Smooth muscle cell of the brain vasculature (primary cell): Measurements from ENCODE around the gene IL10RB.
"Not testable (repeated sequence)": the region's sequence is repeated elsewhere in the genome, so short reads cannot be mapped to it uniquely, and the experiment has no call there.

Source experiments
- DNase-seq: peaks from one replicate; pipeline ENCODE4 v3.0.0-alpha.2; 2012; ENCODE audit warnings: low read depth, low spot score

Gene IL10RB

GRCh38 chr21:33300701-33301631 lies 34.8 kb downstream of the IL10RB start:
- DNase-seq: no peak

GRCh38 chr21:33301632-33302002 lies 35.5 kb downstream of the IL10RB start:
- DNase-seq: no peak

- no peak for DNase-seq
Observed at GRCh38 chr21:33302055-33302454, 35.9 kb downstream of the IL10RB start.

- no peak for DNase-seq
Observed at GRCh38 chr21:33302796-33303195, 36.6 kb downstream of the IL10RB start.

GRCh38 chr21:33305344-33305671 lies 39.1 kb downstream of the IL10RB start:
- no peak for DNase-seq

- DNase-seq: no peak
Observed at GRCh38 chr21:33305938-33306337, 39.8 kb downstream of the IL10RB start.

- no peak for DNase-seq
Observed at GRCh38 chr21:33308586-33309490, 42.7 kb downstream of the IL10RB start.

- DNase-seq: no peak
Observed at GRCh38 chr21:33309778-33310177, 43.6 kb downstream of the IL10RB start.

- DNase-seq: no peak
Observed at GRCh38 chr21:33312121-33312520, 46.0 kb downstream of the IL10RB start.

GRCh38 chr21:33313183-33313582 lies 47.0 kb downstream of the IL10RB start:
- no peak for DNase-seq

- DNase-seq: no peak
Observed at GRCh38 chr21:33313611-33314010, 47.4 kb downstream of the IL10RB start.

GRCh38 chr21:33314111-33314510 lies 47.9 kb downstream of the IL10RB start:
- no peak for DNase-seq

GRCh38 chr21:33315946-33316710 lies 50.0 kb downstream of the IL10RB start:
- DNase-seq: no peak

- DNase-seq: no peak
Observed at GRCh38 chr21:33317145-33317544, 51.0 kb downstream of the IL10RB start.

- no peak for DNase-seq
Observed at GRCh38 chr21:33317786-33318486, 51.8 kb downstream of the IL10RB start.

- not testable (repeated sequence) for DNase-seq
Observed at GRCh38 chr21:33321005-33321404, 54.8 kb downstream of the IL10RB start.

GRCh38 chr21:33323610-33324009 lies 57.4 kb downstream of the IL10RB start:
- DNase-seq: not testable (repeated sequence)

- DNase-seq: peak; percentile 94
Observed at GRCh38 chr21:33324291-33325221, 58.4 kb downstream of the IL10RB start, which contains the start of gene IFNAR1. TSS of gene IFNAR1 (plus strand) at chr21:33324970. CDS start at chr21:33325056, 86 bp downstream.

GRCh38 chr21:33325222-33326067 lies 59.3 kb downstream of the IL10RB start:
- DNase-seq: no peak
